Breast epithelium (tissue), 3 donors: Measurements from ENCODE around the gene BPIFB3.

Experiments used
- POLR2A ChIP-seq: fragments of 450-650 bp; IDR thresholded peaks from one replicate; pipeline ENCODE4 v1.6.1; 2016; ENCODE audit warnings: antibody characterized with exemption, mild to moderate bottlenecking, moderate library complexity
- TF ChIP-seq, protein P1 (sequence below), 3 donors: fragments of 450-650 bp; IDR thresholded peaks; one replicate each; pipeline ENCODE4 v1.5.1; 2016 to 2017; ENCODE audit warnings: antibody characterized with exemption in 3 of 3, mild to moderate bottlenecking in 3 of 3, moderate library complexity in 3 of 3

DNA sequence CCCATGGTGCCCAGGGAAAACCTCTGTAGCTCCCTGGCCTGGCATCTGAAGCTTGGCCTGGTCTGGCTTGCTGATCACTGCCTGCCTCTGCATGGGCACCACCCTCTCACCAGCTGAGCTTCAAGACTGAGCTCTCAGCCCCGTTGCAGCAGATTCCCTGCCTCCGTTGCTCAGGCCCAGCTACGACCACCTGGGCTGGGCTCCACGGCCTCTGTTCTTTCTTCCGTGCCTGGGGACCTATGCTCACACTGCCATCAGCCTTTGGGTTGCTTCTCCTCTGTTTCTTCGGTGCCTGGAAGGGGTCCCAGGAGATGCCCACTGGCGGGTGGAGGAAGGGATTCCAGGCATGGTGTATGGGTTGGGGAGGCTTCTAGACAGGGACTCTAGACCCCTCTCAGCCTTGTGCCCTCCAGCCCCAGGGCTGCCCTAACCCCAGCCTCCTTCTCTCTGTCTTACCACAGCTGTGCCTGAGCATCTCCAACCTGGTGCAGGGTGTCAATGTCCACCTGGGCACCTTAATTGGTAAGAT is 37.1 kb upstream of the BPIFB3 start:
- TF ChIP-seq, protein P1, sequence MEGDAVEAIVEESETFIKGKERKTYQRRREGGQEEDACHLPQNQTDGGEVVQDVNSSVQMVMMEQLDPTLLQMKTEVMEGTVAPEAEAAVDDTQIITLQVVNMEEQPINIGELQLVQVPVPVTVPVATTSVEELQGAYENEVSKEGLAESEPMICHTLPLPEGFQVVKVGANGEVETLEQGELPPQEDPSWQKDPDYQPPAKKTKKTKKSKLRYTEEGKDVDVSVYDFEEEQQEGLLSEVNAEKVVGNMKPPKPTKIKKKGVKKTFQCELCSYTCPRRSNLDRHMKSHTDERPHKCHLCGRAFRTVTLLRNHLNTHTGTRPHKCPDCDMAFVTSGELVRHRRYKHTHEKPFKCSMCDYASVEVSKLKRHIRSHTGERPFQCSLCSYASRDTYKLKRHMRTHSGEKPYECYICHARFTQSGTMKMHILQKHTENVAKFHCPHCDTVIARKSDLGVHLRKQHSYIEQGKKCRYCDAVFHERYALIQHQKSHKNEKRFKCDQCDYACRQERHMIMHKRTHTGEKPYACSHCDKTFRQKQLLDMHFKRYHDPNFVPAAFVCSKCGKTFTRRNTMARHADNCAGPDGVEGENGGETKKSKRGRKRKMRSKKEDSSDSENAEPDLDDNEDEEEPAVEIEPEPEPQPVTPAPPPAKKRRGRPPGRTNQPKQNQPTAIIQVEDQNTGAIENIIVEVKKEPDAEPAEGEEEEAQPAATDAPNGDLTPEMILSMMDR (IDR thresholded peaks at IDR 0.05): no peak
- TF ChIP-seq POLR2A: no peak
